Kidney glomerular epithelial cell (primary cell): Measurements from ENCODE around the gene DRC7.
A peak's percentile ranks its signal among the peaks of the same experiment; 100 is the strongest.
"Not testable (repeated sequence)": the region's sequence is repeated elsewhere in the genome, so short reads cannot be mapped to it uniquely, and the experiment has no call there.

ENCODE experiments used
- DNase-seq: peaks from one replicate; lab custom pipeline; 2025; lab: John Stamatoyannopoulos, UW

The DRC7 gene

DNA sequence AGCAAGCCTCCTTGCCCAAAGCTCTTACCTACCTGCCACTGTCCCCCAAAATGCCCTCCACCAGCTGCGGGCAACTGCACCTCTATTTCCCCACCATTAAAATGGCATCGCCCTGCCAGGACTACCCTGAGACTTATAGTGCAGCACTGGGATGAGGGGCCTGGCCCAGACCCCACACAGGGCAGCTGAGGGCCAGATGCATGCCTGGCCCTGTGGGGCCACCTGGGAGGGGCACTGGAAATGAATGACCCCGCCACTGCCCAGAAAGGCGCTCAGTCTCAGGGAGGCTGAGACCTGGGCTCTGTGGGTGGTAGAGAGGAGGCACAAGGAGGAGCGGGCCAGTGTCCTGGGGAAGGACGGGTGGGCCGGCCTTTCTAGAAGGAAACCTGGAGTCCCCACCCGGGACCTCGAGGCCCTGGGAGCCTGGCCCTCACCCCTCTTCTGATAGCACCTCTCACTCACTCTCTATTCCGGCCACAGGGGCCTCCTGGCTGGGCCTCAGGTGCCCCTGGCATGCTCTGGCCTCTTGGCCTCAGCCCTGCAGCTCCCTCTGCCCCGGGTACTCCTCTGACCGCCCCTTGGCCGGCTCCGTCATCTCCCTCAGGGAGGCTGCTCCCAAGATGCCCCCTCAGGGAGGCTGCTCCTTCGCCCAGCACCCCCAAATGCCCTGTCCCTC lies 67.9 kb downstream of the DRC7 start:
- DNase-seq: no peak

GRCh38 chr16:57763285-57764005 lies 68.8 kb downstream of the DRC7 start:
- no peak for DNase-seq

DNA sequence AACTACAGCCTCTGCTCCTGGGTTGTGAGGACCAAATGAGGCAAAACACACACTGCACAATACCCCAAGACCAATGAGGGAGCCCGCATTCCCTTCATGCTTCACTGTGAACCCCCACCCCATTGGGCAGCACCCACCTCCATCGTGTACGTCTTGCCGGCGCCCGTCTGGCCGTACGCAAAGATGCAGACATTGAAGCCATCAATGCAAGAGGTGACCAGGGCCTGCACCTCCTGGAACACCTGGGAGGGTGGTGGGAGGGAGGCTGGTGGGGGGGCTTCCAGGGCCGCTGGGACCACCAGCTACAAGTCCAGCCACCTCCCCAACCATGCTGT lies 69.4 kb downstream of the DRC7 start:
- DNase-seq: no peak

- DNase-seq: peak; percentile 68
Measured at GRCh38 chr16:57764341-57765159, 69.9 kb downstream of the DRC7 start.

DNA sequence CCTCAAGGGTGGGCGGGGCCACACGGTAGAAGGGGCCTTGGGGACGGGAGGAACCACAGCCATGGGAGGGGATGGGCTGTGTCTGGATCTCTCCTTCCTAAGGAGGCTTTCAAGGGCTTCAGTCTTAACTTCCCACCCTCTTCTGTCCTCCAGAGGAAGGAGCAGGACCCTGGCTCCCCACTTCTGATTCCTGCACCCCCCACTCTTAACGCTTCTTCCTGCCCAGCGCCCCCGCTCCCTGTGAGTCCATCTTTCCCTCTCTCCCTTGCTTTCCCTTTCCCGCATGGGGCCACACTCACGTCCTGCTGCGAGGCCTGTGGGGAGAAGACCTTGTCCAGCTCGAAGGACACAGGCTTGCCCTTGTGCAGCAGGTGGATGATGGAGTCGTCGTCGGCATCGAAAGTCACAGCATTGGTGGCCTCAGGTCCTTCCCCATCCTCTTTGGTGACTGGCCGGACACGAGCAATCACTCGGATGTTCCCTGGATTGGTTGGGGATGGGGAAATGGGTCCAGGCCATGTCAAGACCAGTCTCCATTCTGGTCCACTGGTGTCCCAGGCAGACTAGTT lies 70.6 kb downstream of the DRC7 start:
- no peak for DNase-seq

GRCh38 chr16:57766714-57767348 lies 72.2 kb downstream of the DRC7 start:
- DNase-seq: no peak

- no peak for DNase-seq
Measured at GRCh38 chr16:57769541-57770145, 75.0 kb downstream of the DRC7 start.

- no peak for DNase-seq
Measured at GRCh38 chr16:57770361-57770760, 75.8 kb downstream of the DRC7 start.

- DNase-seq: no peak
Measured at GRCh38 chr16:57771141-57771785, 76.7 kb downstream of the DRC7 start.

GRCh38 chr16:57773019-57773418 lies 78.4 kb downstream of the DRC7 start:
- no peak for DNase-seq

- DNase-seq: peak; percentile 26
Measured at GRCh38 chr16:57773655-57774295, 79.2 kb downstream of the DRC7 start.

- no peak for DNase-seq
Measured at GRCh38 chr16:57774705-57775285, 80.2 kb downstream of the DRC7 start.

DNA sequence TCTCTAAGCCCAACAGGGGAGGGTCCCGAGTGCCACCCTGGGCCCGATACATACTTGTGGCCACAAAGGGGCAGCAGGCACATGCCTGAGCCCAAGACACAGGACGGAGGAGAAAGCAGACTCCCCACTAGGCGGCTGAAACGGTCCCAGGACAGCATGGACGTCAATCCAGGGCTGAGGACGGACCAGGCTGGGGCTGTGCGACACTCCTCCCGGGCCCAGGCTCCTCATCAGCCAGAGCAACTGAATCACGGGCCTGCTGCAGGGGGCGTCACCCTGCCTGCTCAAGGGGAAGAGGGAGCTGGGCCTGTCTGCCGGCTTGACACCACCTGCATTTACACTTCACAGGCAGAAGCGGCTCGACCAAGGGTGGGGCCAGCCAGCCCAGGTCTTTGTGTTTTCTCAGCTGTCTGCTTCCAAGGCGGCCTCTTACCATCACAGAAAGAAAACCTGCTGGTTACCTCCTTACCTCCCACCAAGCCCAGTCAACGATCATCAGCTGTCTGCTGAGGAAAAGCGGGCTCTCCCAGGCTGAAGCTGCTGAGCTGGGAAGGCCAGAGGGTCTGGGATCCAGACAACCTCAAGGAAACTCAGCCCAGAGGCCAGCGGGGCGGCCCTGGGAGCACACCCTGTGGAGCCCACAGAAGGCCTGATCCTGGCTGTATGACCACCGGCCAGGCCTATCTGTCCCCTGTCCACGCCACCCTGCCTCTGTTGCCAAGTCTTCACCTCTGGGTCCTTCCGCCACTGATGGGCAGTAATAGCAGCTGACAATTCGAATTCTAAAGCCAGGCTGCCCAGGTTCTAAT lies 81.3 kb downstream of the DRC7 start:
- no peak for DNase-seq

- DNase-seq: no peak
Measured at GRCh38 chr16:57778658-57779057, 84.1 kb downstream of the DRC7 start.

GRCh38 chr16:57779836-57780235 lies 85.2 kb downstream of the DRC7 start:
- not testable (repeated sequence) for DNase-seq

DNA sequence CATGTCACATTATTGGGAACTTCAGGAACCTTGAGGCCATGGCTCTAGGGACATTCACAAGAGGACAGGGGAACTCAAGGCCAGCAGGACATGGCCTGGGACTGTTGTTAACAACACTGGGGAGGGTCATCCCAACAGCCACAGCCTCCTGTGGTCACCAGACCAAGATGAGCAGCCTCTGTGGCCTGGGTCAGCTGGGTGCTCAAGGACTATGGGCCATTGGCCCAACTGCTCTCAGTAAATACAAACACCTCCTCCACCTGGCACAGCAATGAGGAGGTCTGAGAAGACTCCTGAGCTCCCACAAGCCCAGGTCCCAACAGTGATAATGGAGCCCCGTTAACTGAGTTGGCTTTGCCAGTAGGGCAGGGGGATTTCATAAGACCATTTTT lies 86.7 kb downstream of the DRC7 start:
- no peak for DNase-seq
